ENCODE data around the gene PPARA.

GRCh38 chr22:46134111-46134705, 16.1 kb upstream of the PPARA start:
- TF ChIP-seq POLR2AphosphoS5 (IDR thresholded peaks at IDR 0.05; ENCODE audit: low read depth, low read length) (no peak), TAF1 (IDR thresholded peaks at IDR 0.05; ENCODE audit: borderline replicate concordance, low read depth, low read length) (no peak)

Measured in GM12892 (cell line).